ENCODE data around the gene CPNE6. TPM values are rescaled to one million over a fixed set of nuclear protein-coding genes. Genes with fewer than 3 reads are reported as not detected.

The CPNE6 gene
- total and polyA plus RNA-seq, 2 of the 13 experiments (the other 11 are each of a cell fraction or from before 2014, with no cell fraction given): not detected

GRCh38 chr14:24036169-24036962 lies 35.0 kb upstream of the CPNE6 start (continued):
- TF ChIP-seq ZNF101 (CRISPR knock-in tag; IDR thresholded peaks at IDR 0.05; ENCODE audit: borderline replicate concordance, low read depth) (peak; percentile 64; the same call in 1 of the 2 replicates), SNAI1 (CRISPR knock-in tag; IDR thresholded peaks at IDR 0.05; ENCODE audit: borderline replicate concordance) (no peak), ZNF879 (CRISPR knock-in tag; IDR thresholded peaks at IDR 0.05) (no peak; the same call in 1 of the 2 replicates), CSRNP1 (CRISPR knock-in tag; IDR thresholded peaks at IDR 0.05) (peak; percentile 82; the same call in 1 of the 2 replicates), ZNF253 (CRISPR knock-in tag; IDR thresholded peaks at IDR 0.05; ENCODE audit: borderline replicate concordance) (peak; percentile 58; the same call in 1 of the 2 replicates), PCBP2 (optimal IDR thresholded peaks at IDR 0.05; ENCODE audit: low read depth, low read length, poor library complexity, severe bottlenecking) (no peak), TFDP2 (CRISPR knock-in tag; IDR thresholded peaks at IDR 0.05) (peak; percentile 64), SIN3B (IDR thresholded peaks at IDR 0.05; ENCODE audit: low read length) (no peak), MYNN (CRISPR knock-in tag; IDR thresholded peaks at IDR 0.05; ENCODE audit: low read depth) (peak; percentile 63; the same call in 1 of the 2 replicates), EZH2 (conservative IDR thresholded peaks at IDR 0.05; ENCODE audit: low read depth, low read length) (no peak), ZNF292 (CRISPR knock-in tag; IDR thresholded peaks at IDR 0.05; ENCODE audit: borderline replicate concordance, low read depth) (peak; percentile 84), MAFF (IDR thresholded peaks at IDR 0.05; ENCODE audit: low read depth, low read length) (no peak), POLR2AphosphoS5 (IDR thresholded peaks at IDR 0.05; ENCODE audit: low read depth, low read length) (peak; percentile 84), NFYB (CRISPR knock-in tag; IDR thresholded peaks at IDR 0.05) (peak; percentile 34; the same call in 1 of the 2 replicates), ZNF335 (CRISPR knock-in tag; IDR thresholded peaks at IDR 0.05) (peak; percentile 90; the same call in 1 of the 2 replicates), REPIN1 (CRISPR knock-in tag; IDR thresholded peaks at IDR 0.05; ENCODE audit: borderline replicate concordance, low read depth) (peak; percentile 87), RAD21 (CRISPR knock-in tag; IDR thresholded peaks at IDR 0.05) (peak; percentile 87), ZFAT (CRISPR knock-in tag; conservative IDR thresholded peaks at IDR 0.05) (no peak)
- TF ChIP-seq, protein P1, sequence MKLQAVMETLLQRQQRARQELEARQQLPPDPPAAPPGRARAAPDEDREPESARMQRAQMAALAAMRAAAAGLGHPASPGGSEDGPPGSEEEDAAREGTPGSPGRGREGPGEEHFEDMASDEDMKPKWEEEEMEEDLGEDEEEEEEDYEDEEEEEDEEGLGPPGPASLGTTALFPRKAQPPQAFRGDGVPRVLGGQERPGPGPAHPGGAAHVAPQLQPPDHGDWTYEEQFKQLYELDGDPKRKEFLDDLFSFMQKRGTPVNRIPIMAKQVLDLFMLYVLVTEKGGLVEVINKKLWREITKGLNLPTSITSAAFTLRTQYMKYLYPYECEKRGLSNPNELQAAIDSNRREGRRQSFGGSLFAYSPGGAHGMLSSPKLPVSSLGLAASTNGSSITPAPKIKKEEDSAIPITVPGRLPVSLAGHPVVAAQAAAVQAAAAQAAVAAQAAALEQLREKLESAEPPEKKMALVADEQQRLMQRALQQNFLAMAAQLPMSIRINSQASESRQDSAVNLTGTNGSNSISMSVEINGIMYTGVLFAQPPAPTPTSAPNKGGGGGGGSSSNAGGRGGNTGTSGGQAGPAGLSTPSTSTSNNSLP (IDR thresholded peaks at IDR 0.05; ENCODE audit: low read depth, low read length): no peak
- TF ChIP-seq, protein P2, sequence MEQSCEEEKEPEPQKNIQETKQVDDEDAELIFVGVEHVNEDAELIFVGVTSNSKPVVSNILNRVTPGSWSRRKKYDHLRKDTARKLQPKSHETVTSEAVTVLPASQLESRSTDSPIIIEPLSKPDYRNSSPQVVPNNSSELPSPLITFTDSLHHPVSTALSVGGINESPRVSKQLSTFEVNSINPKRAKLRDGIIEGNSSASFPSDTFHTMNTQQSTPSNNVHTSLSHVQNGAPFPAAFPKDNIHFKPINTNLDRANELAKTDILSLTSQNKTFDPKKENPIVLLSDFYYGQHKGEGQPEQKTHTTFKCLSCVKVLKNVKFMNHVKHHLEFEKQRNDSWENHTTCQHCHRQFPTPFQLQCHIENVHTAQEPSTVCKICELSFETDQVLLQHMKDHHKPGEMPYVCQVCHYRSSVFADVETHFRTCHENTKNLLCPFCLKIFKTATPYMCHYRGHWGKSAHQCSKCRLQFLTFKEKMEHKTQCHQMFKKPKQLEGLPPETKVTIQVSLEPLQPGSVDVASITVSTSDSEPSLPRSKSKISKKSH (CRISPR knock-in tag; IDR thresholded peaks at IDR 0.05; ENCODE audit: borderline replicate concordance): peak; percentile 97

All from HepG2 (cell line).